ENCODE measurements around the gene HMGXB3.

- no peak for TF ChIP-seq CTCF (conservative IDR thresholded peaks at IDR 0.05 in 1 of 2, IDR thresholded peaks at IDR 0.05 in 1 of 2; ENCODE audit: extremely low read depth in 1 of 2, insufficient read depth in 1 of 2, low read depth in 1 of 2, low read length in 2 of 2)
- TF ChIP-seq EZH2 (IDR thresholded peaks at IDR 0.05; ENCODE audit: borderline replicate concordance, low read length): no peak
Observed at GRCh38 chr5:149951138-149951749, 49.3 kb upstream of the HMGXB3 start.

Data from mammary epithelial cell (primary cell).